ENCODE data around the gene DAP.
"Not testable (repeated sequence)": the region's sequence is repeated elsewhere in the genome, so short reads cannot be mapped to it uniquely, and the experiment has no call there.

The DAP gene

GRCh38 chr5:10633271-10634049, 127.6 kb downstream of the DAP start:
- Histone ChIP-seq H3K9ac (ENCODE audit: low read depth, low read length) (no peak overlapping the region), H4K20me1 (ENCODE audit: insufficient read depth, low read length) (peaks cover 30% of the 10 kb centered on the region; the same call in 1 of the 2 replicates), H3K27ac (ENCODE audit: low read length) (no peak overlapping the region), H3K9me3 (ENCODE audit: insufficient read depth, low read length, severe bottlenecking) (peaks cover 6% of the 10 kb centered on the region), H3K36me3 (ENCODE audit: insufficient read depth, low read length) (peaks cover 43% of the 10 kb centered on the region), H3K4me1 (ENCODE audit: insufficient read depth, low read length) (peaks cover 6% of the 10 kb centered on the region; the same call in 1 of the 2 replicates), H3K4me2 (ENCODE audit: insufficient read depth, low read length) (no peak overlapping the region), H3K79me2 (ENCODE audit: insufficient read depth, low read length) (peaks cover 85% of the 10 kb centered on the region), H3K4me3 (ENCODE audit: low read depth in 1 of 2, low read length in 2 of 2) (no peak overlapping the region), H3K27me3 (ENCODE audit: insufficient read depth, low read length, poor library complexity) (no peaks in the 10 kb centered on the region), H2AFZ (ENCODE audit: low read depth, low read length) (no peak overlapping the region)
- peak; percentile 80 for ATAC-seq (ENCODE audit: insufficient read depth, low read depth)
- DNase-seq = peak; percentile 47
- no peak for TF ChIP-seq EZH2 (IDR thresholded peaks at IDR 0.05; ENCODE audit: borderline replicate concordance, low read depth, low read length, severe bottlenecking)
- TF ChIP-seq CTCF (IDR thresholded peaks at IDR 0.05; ENCODE audit: borderline replicate concordance, extremely low read depth, low read length, poor library complexity, severe bottlenecking) = no peak

- Histone ChIP-seq H3K4me1 (ENCODE audit: insufficient read depth, low read length) (peaks cover 18% of the 10 kb centered on the region), H3K4me2 (ENCODE audit: insufficient read depth, low read length) (no peak overlapping the region), H3K79me2 (ENCODE audit: insufficient read depth, low read length) (peaks cover 80% of the 10 kb centered on the region), H3K4me3 (ENCODE audit: low read depth in 1 of 2, low read length in 2 of 2) (no peak overlapping the region), H3K9me3 (ENCODE audit: insufficient read depth, low read length, severe bottlenecking) (no peaks in the 10 kb centered on the region), H2AFZ (ENCODE audit: low read depth, low read length) (no peak overlapping the region), H4K20me1 (ENCODE audit: insufficient read depth, low read length) (peaks cover 28% of the 10 kb centered on the region; the same call in 1 of the 2 replicates), H3K36me3 (ENCODE audit: insufficient read depth, low read length) (peaks cover 31% of the 10 kb centered on the region), H3K27ac (ENCODE audit: low read length) (no peak overlapping the region), H3K9ac (ENCODE audit: low read depth, low read length) (no peak overlapping the region), H3K27me3 (ENCODE audit: insufficient read depth, low read length, poor library complexity) (no peaks in the 10 kb centered on the region)
- ATAC-seq (ENCODE audit: insufficient read depth, low read depth) (no peak), DNase-seq (no peak)
- TF ChIP-seq CTCF (IDR thresholded peaks at IDR 0.05; ENCODE audit: borderline replicate concordance, extremely low read depth, low read length, poor library complexity, severe bottlenecking) (no peak), EZH2 (IDR thresholded peaks at IDR 0.05; ENCODE audit: borderline replicate concordance, low read depth, low read length, severe bottlenecking) (no peak)
Measured at GRCh38 chr5:10632110-10632761, 128.8 kb downstream of the DAP start.

GRCh38 chr5:10631316-10631996, 129.6 kb downstream of the DAP start:
- no peaks in the 10 kb centered on the region for H3K9me3 ChIP-seq (ENCODE audit: insufficient read depth, low read length, severe bottlenecking)
- peaks cover 25% of the 10 kb centered on the region; the same call in 1 of the 2 replicates for H3K36me3 ChIP-seq (ENCODE audit: insufficient read depth, low read length)
- no peak overlapping the region for H3K9ac ChIP-seq (ENCODE audit: low read depth, low read length)
- peaks cover 79% of the 10 kb centered on the region for H3K79me2 ChIP-seq (ENCODE audit: insufficient read depth, low read length)
- H3K27me3 ChIP-seq (ENCODE audit: insufficient read depth, low read length, poor library complexity) = no peaks in the 10 kb centered on the region
- no peak overlapping the region for H2AFZ ChIP-seq (ENCODE audit: low read depth, low read length)
- no peak for ATAC-seq (ENCODE audit: insufficient read depth, low read depth)
- no peak for TF ChIP-seq CTCF (IDR thresholded peaks at IDR 0.05; ENCODE audit: borderline replicate concordance, extremely low read depth, low read length, poor library complexity, severe bottlenecking)
- TF ChIP-seq EZH2 (IDR thresholded peaks at IDR 0.05; ENCODE audit: borderline replicate concordance, low read depth, low read length, severe bottlenecking) = no peak
- H3K4me1 ChIP-seq (ENCODE audit: insufficient read depth, low read length) = peaks cover 26% of the 10 kb centered on the region
- H3K4me3 ChIP-seq (ENCODE audit: low read depth in 1 of 2, low read length in 2 of 2) = no peak overlapping the region
- no peak overlapping the region for H3K27ac ChIP-seq (ENCODE audit: low read length)
- H3K4me2 ChIP-seq (ENCODE audit: insufficient read depth, low read length) = no peak overlapping the region
- H4K20me1 ChIP-seq (ENCODE audit: insufficient read depth, low read length) = peaks cover 21% of the 10 kb centered on the region; the same call in 1 of the 2 replicates
- DNase-seq = no peak

- DNase-seq; H3K27ac ChIP-seq (ENCODE audit: low read length); ATAC-seq (ENCODE audit: insufficient read depth, low read depth); H3K9ac ChIP-seq (ENCODE audit: low read depth, low read length); H3K4me2 ChIP-seq (ENCODE audit: insufficient read depth, low read length); H2AFZ ChIP-seq (ENCODE audit: low read depth, low read length); H3K9me3 ChIP-seq (ENCODE audit: insufficient read depth, low read length, severe bottlenecking); H3K27me3 ChIP-seq (ENCODE audit: insufficient read depth, low read length, poor library complexity); H3K4me3 ChIP-seq (ENCODE audit: low read depth in 1 of 2, low read length in 2 of 2): not testable (repeated sequence)
- Histone ChIP-seq H4K20me1 (ENCODE audit: insufficient read depth, low read length) (peaks cover 20% of the 10 kb centered on the region; the same call in 1 of the 2 replicates), H3K79me2 (ENCODE audit: insufficient read depth, low read length) (peaks cover 73% of the 10 kb centered on the region), H3K4me1 (ENCODE audit: insufficient read depth, low read length) (peaks cover 33% of the 10 kb centered on the region), H3K36me3 (ENCODE audit: insufficient read depth, low read length) (peaks cover 25% of the 10 kb centered on the region; the same call in 1 of the 2 replicates)
Measured at GRCh38 chr5:10630744-10631143, 130.3 kb downstream of the DAP start.
